Stimulated activated CD8-positive, alpha-beta memory T cell treated with anti-CD3 and anti-CD28 coated beads, Interleukin-12 subunit alpha, Interleukin-12 subunit beta, amount 100 ng/mL, for 24 hours (primary cell): ENCODE measurements around the gene CRACR2B.

ENCODE experiments used
- DNase-seq: peaks from one replicate; pipeline ENCODE4 v3.0.0-alpha.2; 2020; ENCODE audit errors: extremely low read depth

Gene CRACR2B

DNA sequence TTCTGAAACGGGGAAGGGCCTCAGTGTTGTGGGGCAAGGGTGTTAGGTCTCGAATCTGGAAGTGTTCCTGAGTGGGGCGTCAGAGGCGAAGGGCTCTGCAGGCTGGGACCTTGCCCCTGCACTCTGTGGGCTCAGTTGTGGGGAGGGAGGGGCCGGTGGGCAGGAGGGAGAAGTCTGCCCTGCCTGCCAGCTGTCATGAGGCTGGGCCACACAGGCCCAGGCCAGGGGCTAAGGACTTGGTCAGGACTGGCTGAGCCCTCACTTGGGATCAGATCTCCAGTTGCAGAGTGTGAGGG lies at the start of gene CRACR2B:
CRACR2B (plus strand) TSS at position 23 of the 296 bp plus-strand sequence. CDS start 689 bp downstream, outside the sequence.
- DNase-seq, result no peak

DNA sequence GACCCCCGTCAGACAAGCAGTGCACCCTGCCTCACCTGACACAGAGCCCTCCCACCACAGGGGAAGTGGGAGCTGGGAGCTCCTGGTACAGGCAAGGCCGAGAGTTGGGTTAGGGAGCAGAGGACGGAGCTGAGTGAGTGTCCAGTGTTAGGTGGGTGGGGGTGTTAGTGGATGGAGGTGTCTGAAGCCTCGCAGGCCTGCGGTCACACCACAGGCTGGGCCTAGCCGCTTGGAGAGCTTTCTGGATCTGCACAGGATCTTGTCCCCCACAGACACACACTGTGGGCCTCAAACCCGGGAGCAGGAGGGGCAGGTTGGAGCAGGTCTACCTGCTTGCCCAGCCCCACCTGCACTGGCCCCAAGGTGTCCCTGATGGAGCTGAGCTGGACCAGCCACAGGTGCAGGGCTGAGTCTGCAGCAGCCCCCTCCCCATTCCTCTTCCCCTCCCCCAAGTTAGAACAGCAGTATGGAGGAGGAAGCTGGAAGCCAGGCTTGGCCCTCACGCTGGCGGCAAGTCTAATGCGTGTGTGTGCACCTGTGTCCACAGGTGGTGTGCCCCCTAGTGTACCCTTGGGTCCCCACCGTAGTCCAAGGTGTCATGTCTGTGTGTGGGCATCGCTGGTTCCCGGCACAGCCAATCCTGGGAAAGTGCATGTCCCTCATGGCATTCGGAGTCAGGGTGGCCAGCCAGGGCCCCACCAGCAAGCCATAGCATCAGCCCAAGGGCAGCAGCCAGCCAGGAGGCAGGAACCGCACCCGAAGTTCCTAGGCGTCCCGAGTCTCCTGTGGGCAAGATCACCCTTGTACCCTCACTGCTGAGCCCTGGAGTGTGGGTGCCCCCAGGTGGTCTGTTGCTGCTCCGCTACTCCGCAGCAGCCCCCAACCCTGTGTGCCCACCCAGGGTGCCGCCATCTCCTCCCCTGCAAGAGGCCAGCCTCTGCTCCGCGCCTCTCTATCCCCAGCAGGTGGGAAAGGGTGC lies 48.5 kb upstream of the CRACR2B start:
- no peak for DNase-seq

DNA sequence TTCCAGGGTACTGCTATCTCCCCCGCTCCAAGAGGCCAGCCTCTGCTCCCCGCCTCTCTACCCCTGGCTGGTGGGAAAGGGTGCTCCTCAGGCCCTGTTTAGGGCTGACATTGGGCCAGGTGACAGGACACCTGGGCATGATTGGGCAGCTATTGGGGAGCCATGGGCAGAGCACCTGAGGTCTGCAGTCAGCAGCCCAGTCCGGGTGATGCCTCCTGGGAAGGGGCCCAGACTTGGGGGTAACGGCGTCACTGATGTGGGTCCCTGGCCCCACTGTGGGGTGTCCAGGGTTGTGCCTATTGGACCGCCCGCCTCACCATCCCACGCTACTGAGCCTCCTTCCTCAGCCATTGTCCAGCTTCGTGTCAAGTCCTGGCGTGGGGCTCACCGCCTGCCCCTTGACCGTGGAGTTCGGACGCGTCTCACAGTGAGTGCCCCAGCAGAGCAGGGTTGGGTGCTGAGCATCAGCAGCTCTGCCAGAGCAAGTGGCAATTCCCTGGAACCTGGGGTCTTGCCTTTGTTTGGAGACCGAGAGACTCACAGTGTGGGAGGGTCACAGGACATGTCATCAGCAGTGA lies 47.7 kb upstream of the CRACR2B start:
- DNase-seq, result no peak

DNA sequence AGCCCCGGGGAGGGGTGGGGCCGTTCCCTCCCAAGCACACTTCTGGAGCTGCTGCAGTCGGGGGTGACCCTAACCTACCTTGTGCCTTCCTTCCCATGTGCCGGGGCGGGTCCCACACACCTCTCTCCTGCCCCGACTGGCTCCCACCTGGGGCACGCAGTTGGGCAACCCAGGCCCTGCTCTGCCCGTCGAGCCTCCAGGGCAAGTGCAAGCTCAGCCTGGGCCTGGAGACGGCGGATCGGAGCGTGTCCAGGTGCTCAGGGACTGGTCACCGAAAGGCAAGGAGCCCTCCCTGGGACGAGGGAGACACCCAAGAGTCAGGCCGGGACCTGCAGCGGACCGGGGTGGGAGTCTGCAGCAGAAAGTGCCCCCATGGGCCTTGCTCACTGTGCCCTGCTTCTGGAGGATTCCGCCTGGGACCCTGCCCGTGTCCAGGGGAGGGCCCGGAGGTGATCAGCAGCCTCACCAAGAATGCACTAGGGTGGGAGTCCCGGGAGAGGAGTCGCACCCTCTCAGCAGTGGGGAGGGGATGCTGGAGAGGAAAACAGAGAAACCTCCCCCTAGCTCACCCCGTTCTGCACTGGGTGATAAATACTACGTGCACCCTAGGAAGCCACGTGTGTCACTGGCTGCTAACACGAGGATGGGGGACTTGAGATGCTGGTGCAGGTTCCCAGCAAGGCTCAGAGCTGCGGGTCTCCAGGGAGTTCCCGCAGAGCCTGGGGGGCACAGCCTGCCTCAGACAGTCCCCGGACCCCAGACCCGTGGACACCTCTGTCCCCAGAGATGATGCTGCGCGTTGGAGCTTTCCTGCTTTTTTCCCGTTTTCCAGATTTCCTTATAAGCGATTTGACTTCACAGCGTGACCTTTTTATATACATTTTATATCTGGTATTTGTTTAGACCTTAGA lies 45.2 kb upstream of the CRACR2B start:
- DNase-seq, result no peak

DNA sequence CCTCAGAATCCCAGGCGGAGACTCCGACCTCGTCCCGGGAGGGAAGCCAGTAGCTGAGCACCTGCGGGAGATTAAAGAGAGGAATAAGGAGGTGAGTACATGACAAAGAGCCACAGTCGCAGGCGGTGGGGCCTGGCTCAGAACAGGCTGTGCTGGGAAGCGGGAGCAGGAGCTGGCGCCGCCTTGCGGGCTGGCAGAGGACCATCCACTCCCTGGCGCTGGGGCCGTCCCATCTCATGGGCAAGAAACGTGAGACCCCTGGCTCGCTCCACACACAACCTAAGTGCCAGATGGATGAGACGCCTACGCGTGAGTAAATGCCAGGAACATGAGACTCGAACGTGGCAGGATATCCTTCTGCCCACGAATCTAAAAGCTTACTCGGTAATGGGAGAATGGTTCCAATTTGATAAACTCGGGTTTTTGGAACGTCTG lies 44.1 kb upstream of the CRACR2B start:
- DNase-seq, result no peak

DNA sequence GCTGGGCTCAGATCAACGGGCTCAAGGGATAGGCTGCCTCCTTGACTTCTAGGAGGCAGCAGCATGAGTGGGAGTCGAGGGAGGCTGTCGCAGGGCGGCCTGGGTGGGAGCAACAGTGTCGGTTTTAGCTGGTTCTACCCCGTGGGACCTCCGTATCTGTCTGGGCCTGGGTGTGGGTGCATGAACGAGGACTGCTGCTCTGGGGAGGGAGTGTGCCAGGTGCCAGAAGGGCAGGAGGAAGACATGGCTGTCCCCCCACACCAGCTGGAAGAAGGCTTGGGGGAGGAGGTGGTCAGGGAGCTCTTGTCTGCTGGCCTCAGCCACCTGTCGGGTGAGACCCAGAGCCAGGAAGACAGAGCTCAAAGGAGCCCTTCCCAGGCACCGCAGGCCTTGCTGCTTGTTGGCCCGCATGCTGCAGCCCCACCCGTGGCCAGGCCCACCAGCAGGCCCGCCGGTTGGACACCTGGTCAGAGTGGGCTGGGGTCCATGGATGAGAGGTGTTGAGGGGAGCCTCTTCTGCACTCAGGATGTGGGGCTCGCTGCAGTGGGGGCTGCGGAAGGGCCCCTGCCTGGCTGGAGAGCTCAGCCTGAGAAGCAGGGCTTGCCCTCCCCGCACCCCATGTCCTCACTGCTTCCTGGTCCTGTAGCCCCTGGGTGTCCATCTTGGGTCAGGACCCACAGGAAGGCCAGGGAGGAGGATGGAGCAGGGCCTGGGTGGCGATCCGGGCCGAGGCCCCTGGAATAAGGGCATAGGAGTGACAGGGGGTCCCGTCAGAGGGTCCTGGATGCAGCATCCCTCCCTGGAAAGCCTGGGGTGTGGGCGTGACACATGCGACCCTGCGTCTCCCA lies 41.3 kb upstream of the CRACR2B start:
- DNase-seq, result no peak

DNA sequence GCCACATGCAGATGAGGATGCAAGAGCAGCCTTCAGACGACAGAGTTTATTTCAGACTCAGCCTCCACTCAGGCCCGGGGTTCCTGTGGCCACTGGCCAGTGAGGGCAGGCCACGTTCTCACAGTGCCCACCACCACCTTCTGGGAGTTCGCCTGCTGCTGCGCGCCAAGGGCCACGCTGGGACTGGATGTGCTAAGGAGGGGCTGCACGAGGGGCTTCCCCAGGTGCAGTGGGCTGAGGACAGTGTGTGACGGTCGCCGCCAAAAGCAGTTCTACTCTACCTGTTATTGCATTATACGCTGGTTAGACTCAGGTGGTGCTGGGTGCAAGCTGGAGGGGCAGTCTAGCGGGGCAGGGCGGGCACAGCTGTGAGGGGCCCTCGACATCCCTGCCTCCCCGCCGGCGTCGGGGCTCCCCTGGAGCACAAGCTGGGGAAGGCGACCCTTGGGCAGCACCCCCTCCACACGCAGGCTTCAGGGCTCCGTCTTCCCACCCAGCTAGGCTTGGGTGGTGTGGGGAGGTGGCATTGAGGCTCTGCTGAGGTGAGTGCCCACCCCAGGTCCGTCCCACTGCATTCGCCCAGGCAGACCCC lies 40.5 kb upstream of the CRACR2B start:
- no peak for DNase-seq

DNA sequence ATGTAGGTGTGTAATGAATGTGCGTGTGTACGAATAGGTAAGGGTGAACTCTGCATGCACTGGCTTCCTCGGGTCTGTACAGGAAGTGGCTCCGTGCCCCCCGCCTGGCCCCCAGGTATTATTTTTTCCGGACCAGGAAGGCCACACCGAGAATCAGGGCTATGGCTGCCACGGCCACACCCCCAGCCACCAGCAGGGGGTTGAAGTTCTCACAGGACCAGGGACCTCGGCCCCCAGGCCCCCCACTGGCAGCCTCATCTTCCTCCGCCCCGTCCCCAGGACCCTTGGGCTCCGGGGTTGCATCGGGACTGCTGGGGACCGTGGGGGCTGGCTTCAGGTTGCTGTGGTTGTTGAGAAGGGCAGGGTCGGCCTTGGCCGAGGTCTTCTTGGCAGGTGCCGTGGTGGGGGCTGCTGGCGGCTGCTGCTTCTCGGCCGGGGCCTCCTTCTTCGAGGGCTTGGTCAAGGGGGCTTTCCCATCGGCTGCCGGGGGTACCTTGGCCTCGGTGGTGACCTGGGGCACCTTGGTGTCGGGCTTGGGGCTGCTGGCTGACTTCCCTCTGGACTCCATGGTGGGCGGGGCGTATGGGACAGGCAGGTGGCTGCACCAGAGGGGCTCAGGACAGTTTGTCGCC lies 39.6 kb upstream of the CRACR2B start:
- no peak for DNase-seq

DNA sequence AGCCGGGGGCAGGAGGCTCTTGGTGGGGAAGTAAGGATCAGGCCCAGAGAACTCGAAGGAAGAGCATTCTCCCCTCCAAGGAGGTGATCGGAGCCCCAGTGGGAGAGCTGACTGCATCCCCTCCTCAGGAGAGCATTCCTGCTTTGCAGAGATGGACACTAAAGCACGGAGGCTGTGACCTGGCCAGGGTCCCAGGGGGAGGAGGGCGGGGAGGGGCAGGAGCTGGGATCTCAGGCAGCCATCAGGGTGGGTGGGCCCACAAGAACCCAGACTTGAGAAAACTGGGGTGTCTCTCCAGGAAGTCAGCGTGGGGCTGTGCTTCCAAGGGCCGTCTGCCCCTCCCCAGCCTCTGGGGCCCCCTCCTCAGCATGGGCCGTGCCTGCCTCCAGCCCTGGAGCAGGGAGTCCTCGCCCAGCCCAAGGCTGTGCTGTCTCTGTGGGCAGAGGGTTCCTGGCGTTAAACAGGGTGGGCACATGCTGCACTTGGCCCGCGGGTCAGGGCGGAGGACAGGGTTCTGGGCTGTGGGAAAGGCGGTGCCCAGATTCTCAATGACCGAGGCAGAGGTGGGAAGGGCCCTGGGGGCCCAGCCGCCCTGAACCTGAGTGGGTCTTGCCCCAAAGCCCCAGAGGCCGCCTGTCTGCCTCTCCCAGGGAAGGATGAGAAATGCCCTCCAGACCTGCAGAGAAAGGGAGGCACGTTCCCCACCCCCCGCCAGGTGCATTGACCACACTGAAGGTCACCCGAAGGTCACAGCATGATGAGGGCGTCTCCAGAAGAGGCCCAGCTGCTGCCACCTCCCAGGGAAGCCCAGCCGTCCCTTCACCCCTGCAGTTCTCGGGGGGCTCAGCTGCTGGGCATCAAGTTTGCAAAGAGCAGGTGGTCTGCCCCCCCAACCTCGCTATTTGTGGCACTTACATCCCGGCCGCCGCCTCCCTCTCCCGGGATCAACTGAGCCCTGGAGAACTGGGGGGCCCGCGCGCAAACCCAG lies 38.5 kb upstream of the CRACR2B start:
- DNase-seq, result no peak

DNA sequence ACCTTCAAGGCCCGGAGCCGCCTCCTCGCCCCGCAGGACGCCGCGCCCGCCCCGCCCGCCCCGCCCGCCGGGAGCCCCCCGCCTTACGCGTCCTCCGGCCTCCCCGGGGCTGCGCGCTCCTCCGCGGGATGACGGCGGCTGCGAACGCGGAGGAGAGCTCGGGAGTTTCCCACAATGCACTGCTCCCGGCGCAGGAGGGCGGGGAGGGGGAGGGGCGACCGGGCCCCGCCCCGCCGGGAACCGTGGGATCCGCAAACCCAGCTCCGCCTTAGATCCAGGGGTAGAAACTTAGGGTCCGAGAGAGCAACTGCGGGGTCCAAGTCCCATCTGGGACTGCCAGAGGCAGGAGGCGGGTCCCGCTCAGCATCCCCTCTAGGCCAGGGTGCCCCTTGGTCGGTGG lies 37.8 kb upstream of the CRACR2B start, which contains the start of gene CEND1:
CEND1 (minus strand) TSS at position 148 of the 400 bp plus-strand sequence. CDS start 1,514 bp downstream, outside the sequence.
- DNase-seq, result no peak

DNA sequence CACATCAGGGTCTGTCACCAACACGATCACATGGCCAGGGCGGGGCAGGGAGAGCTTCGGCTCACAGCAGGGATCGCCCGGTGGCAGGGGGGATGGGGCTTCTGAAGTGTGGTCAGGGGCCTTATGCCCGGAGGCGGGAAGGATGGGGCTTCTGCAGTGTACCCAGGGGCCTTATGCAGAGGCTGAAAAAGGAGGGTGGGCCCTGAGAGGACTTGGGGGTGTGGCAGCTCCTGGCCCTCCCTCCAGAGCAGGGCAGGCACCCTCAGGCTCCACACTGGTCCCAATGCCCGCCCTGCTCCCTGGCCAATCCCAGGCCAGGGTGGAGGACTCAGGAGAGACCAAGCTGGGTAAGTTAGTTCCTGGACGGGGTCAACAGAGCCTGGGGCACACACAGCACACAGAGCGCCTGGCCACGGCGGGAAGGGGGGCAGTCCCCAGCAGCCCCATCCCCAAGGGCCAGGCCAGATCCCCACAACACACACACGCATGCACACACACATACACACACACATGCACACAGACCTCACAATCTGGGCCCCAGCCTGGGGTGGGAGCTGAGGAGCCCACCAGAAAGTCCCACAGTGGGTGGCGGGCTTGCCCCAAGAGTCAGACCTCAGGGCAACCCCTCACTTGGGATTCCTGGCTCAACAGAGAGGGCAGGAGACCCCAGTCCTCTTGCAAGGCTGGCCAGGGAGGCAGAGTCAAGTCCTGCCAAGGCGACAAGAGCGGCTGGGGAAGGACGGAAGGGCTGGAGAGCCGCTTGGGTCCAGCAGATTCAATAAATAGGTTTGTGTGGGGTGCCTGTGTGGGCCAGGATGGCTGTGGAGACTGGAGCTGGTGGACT lies 36.8 kb upstream of the CRACR2B start:
- no peak for DNase-seq

DNA sequence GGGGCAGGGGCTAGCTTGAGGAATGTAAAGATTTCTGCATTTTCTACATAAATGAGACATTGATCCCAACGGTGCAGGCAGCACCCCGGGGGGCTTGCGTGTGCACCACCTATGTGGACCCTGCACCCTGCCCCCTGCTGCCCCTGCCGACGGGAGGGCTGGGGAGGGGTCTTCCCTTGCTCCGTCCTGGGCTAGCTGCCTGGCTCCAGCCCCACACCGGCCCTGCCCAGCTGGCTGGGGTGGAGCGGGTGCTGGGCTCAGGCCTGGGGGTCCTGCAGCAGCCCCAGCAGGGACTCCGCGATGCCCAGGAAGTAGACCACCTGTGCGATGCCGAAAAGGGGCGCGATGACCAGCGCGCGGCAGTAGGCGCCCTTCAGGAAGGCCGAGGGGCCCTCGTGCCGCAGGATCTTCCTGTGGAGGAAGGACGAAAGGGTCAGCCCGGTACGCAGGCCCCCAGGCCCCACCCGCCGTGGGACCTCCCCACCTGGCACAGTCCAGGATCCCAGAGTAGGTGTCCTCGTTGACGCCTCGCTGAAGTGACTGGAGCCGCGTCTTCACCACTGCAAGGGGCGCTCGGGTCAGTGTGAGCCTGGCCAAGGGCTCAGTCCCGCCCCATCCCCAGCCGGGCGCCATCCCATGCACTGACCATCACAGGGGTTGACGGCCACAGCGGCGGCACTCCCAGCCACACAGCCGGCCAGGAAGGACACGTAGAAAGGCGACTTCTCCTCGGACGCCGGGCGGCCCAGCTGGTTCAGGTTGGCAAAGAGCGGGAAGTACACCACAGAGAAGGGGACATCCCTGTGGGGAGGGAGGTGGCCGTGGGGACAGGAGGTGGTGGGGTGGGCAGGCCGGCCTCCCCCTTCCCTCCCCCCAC lies 35.8 kb upstream of the CRACR2B start:
- no peak for DNase-seq

DNA sequence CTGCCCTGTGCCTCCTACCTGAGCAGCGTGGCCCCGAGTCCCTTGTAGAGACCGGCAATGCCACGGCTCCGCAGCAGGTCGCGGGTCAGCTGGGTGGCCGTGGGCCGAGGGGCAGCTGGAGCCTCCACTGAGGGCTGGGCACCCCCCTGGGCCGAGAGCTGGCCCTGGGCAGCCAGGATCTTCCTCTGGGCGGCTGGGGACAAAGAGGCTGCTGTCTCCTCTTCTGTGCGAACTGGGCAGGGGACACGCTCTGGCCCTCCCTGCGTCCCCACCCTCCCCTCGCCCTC lies 35.2 kb upstream of the CRACR2B start:
- DNase-seq, result no peak

DNA sequence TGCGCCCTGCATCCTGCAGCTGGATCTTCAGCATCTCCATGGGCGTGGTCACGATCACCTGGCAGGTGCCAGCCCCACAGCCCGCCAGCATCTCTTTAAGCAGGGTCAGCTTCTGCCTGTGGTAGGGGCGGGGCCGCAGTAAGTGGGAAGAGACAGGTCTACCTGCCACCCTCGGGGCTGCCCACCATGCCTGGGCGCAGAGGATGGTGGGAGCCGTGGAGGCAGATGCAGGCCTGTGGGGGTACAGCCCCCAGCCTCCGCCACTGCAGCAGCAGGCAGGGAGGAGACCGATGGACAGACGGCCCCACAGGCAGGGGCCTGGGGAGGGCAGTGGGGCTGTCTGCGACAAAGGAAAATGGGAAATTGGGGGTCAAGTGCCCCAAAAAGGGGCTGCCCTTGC lies 34.8 kb upstream of the CRACR2B start:
- no peak for DNase-seq

DNA sequence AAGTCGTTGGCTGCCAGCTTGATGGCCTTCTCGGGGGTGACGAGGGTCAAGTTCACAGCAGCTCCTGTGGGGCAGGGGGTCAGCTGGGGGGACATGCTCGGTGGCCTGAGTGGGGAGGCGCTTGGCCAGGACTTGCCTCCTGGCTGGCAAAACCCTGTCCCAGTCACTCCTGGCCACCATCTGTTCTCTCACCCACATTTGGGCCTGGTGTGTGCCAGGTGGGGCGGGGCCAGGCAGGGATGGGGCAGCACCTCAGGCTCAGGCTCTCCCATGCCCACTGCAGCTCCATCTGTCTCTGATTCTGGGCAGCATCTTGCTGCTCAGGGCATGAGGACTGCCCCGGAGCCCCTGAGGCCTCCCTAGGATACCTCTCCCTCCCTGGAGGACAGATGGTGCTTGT lies 34.2 kb upstream of the CRACR2B start:
- DNase-seq, result no peak

DNA sequence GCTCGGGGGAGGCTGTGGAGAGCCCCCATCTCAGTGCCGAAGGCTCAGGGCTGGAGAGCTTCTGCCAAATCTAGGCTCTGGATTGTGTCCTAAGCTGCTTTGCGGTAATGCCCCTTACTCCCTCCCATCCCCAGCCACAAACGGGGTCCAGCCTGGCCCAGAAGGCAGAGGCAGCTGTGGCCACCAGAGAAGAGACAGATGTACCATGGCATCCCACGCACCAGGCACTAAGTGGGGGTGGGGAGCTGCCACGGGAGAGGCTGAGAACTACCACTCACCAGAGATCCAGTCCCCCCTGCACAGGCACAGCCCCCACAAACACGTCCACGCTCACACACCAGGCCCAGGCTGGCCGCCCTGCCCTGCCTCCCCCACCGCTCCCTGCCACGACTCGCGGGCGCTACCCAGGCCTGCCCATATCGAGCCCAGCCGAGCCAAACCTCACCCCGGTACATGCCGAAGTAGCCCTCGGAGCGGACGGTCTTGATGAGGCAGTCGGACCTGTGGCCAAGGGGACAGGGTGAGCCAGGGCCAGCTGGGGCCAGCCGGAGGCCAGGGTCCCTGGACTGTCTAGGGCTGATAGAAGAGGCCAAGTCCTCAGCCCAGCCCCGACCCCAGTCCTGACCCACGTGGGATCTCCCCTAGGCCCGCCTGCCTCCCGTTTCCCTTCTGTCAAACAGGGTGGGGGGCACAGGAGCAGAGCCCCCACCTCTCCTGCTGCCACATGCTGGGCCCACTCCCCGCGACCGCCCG lies 33.5 kb upstream of the CRACR2B start:
- no peak for DNase-seq
